Small intestine (tissue), 7 donors: Measurements from ENCODE around the gene PRKN. TPM values are rescaled to one million over a fixed set of nuclear protein-coding genes. Genes with fewer than 3 reads are reported as not detected.
"Not testable (repeated sequence)": the region's sequence is repeated elsewhere in the genome, so short reads cannot be mapped to it uniquely, and the experiment has no call there.

Experiments
- DNase-seq, 2 donors: peaks; one replicate each; pipeline versions ENCODE4 v3.0.0 to v3.0.0-alpha.2; 2013
- FAIRE-seq: peaks from 2 replicates; lab custom pipeline; 2012; peaks lifted over from hg19 to GRCh38; lab: Jason Lieb, UNC
- H3K27ac ChIP-seq, 3 donors: one replicate each; pipeline ENCODE4 v1.5.1; 2013; ENCODE audit warnings: low read length in 2 of 3, mild to moderate bottlenecking in 2 of 3, control low read depth in 1 of 3, inconsistent platforms in 1 of 3, low read depth in 1 of 3, moderate library complexity in 1 of 3
- H3K27me3 ChIP-seq, 3 donors: one replicate each; pipeline ENCODE4 v1.6.1; 2013; ENCODE audit warnings: low read length in 3 of 3, inconsistent platforms in 1 of 3; ENCODE audit not compliant: control insufficient read depth in 3 of 3, insufficient read depth in 3 of 3
- H3K36me3 ChIP-seq, 3 donors: one replicate each; pipeline ENCODE4 v1.6.1; 2013; ENCODE audit warnings: low read length in 3 of 3, inconsistent platforms in 1 of 3, low read depth in 1 of 3, mild to moderate bottlenecking in 1 of 3, moderate library complexity in 1 of 3; ENCODE audit not compliant: control insufficient read depth in 3 of 3, insufficient read depth in 2 of 3
- H3K4me1 ChIP-seq, 3 donors: one replicate each; pipeline ENCODE4 v1.6.1; 2013; ENCODE audit warnings: low read length in 2 of 3, inconsistent platforms in 1 of 3, low read depth in 1 of 3, mild to moderate bottlenecking in 1 of 3, moderate library complexity in 1 of 3; ENCODE audit not compliant: control insufficient read depth in 3 of 3, insufficient read depth in 2 of 3
- H3K4me3 ChIP-seq, 3 donors: one replicate each; pipeline ENCODE4 v1.5.1; 2013; ENCODE audit warnings: low read length in 3 of 3, control low read depth in 1 of 3, inconsistent platforms in 1 of 3, low read depth in 1 of 3, mild to moderate bottlenecking in 1 of 3, moderate library complexity in 1 of 3
- H3K9me3 ChIP-seq, 2 donors: one replicate each; pipeline ENCODE4 v1.6.1; 2013; ENCODE audit warnings: low read depth in 1 of 2, low read length in 1 of 2; ENCODE audit not compliant: control insufficient read depth in 2 of 2, insufficient read depth in 1 of 2
- WGBS, 3 donors: extraction: QIAGEN DNeasy Blood & Tissue Kit; methylation state at CpG; one replicate each; pipeline ENCODE4 v1.1.7; 2013; 5-methylcytosine and 5-hydroxymethylcytosine counted together
- polyA plus RNA-seq, 4 donors: library from polyadenylated mRNA; stranded (reverse) in 3 of 4; unstranded in 1 of 4; fragments of 200-250 nt in 3 of 4; fragments of 120-200 nt in 1 of 4; gene quantifications; one replicate each; pipeline versions ENCODE4 v1.2.1 to v1.2.3, GENCODE V29; 2013
- donor health status: healthy with polysubstance abuse.
- donor health status: control.
- donor health status: control.
- donor health status: Bipolar disorder and iron deficiency.
- donor health status: healthy.

The PRKN gene
- polyA plus RNA-seq, 4 donors = 0.27 to 2.3 (median 1.0) TPM

- H3K4me3 ChIP-seq, H3K9me3 ChIP-seq, H3K27ac ChIP-seq, DNase-seq, FAIRE-seq, H3K36me3 ChIP-seq, H3K4me1 ChIP-seq, H3K27me3 ChIP-seq: not testable (repeated sequence)
- WGBS, 3 donors = 95% methylated on average over 9 of the region's 9 CpGs
These were observed 905.4 kb downstream of the PRKN start for GRCh38 chr6:161822204-161822603.

DNA sequence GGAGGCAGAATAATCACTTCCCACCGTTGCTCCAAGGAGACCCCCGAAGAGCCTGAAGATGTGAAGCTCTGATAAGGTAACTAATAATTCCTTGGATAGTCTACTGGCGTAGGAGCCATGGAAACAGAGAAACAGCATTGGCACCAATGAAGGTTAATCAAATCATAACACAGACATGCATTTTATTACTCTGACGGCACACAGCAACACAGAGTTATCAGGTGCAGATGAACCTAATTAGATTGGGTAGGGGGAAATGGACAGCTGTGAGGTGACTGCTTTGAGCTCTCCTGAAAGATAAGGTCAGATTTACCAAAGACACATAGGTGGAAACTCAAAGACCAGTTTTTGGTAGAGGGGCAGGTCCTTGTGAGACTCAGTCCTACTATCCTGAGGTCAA lies 909.7 kb downstream of the PRKN start:
- 80 to 83% (median 82%) methylated on average over 4 of the region's 4 CpGs for WGBS, 3 donors
- H3K27ac ChIP-seq = no peak overlapping the region
- FAIRE-seq = no peak
- H3K27me3 ChIP-seq = no peaks in the 10 kb centered on the region
- no peaks in the 10 kb centered on the region for H3K36me3 ChIP-seq
- H3K4me3 ChIP-seq = no peak overlapping the region
- DNase-seq = no peak
- H3K9me3 ChIP-seq = no peaks in the 10 kb centered on the region
- H3K4me1 ChIP-seq = no peaks in the 10 kb centered on the region

DNA sequence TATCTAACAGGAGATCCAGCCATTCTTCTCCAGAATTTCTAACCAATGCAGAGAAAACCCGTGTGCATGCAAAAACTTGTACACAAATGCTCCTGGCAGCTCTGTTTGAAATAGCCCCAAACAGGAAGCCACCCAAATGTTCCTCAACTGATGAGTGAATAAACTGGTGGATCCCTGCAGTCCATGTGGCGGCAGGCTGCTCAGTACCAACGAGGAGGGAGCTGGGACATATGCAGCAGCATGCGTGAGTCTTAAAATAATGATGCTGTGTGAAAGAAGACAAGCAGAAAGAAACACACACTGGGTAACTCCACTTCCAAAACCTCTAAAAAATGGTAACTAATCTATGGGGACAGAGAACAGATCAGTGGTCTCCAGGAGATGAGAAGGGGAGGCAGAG lies 911.6 kb downstream of the PRKN start:
- no peak for FAIRE-seq
- Histone ChIP-seq H3K36me3 (no peaks in the 10 kb centered on the region), H3K27me3 (no peaks in the 10 kb centered on the region), H3K9me3 (peaks cover 0 to 2% of the 10 kb centered on the region in 2 donors), H3K4me1 (no peaks in the 10 kb centered on the region), H3K27ac (no peak overlapping the region), H3K4me3 (no peak overlapping the region)
- 51 to 61% (median 60%) methylated on average over 4 of the region's 4 CpGs for WGBS, 3 donors
- DNase-seq = no peak

DNA sequence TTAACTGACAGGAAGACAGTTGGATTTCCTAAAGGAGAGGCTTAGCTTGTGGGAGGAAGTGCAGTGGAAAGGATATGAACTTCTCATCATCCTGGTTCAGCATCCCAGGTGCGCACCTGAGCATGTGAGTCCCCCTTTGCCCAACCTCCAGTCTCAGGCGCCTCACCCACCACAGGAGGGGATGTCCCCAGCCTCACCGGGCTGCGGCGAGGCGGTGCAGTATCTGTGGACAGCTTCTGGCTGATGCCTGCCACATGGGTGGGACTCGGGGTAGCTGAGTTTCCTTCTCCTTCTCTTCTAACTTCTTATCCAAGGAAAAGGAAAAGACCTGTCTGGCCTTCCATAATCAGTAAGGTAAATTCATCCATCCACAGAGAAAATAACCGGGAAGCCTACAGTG lies 914.4 kb downstream of the PRKN start:
- H3K36me3 ChIP-seq = no peaks in the 10 kb centered on the region
- WGBS, 3 donors = 96 to 97% (median 96%) methylated on average over 8 of the region's 8 CpGs
- H3K27me3 ChIP-seq = no peaks in the 10 kb centered on the region
- H3K4me3 ChIP-seq = no peak overlapping the region
- no peaks in the 10 kb centered on the region for H3K4me1 ChIP-seq
- H3K9me3 ChIP-seq = peaks cover 0 to 2% of the 10 kb centered on the region in 2 donors
- H3K27ac ChIP-seq = no peak overlapping the region
- no peak for FAIRE-seq
- DNase-seq = no peak

DNA sequence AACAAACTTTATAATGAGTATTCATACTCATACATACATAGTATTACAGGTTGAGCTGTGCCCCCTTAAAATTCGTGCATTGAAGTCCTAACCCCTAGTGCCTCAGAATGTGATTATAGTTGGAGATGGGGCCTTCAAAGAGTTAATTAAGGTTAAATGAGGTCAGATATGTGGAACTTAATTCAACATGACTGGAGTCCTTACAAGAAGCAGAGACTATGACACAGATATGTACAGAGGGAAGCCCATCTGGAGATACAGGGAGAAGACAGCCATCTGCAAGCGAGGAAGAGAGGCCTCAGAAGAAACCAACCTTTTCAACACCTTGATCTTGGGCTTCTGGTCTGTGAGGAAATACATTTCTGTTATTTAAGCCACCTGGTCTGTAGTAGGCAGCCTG lies 917.6 kb downstream of the PRKN start:
- Histone ChIP-seq H3K36me3 (no peaks in the 10 kb centered on the region), H3K27ac (no peak overlapping the region), H3K27me3 (no peaks in the 10 kb centered on the region), H3K4me1 (no peaks in the 10 kb centered on the region), H3K9me3 (peaks cover 0 to 2% of the 10 kb centered on the region in 2 donors), H3K4me3 (no peak overlapping the region)
- DNase-seq (no peak), FAIRE-seq (no peak)
- 75 to 84% (median 81%) methylated on average over 2 of the region's 2 CpGs for WGBS, 3 donors

- WGBS, 3 donors = 86 to 96% (median 88%) methylated on average over 1 of the region's 1 CpG
- Histone ChIP-seq H3K27ac (no peak overlapping the region), H3K36me3 (no peaks in the 10 kb centered on the region), H3K27me3 (no peaks in the 10 kb centered on the region), H3K9me3 (no peaks in the 10 kb centered on the region), H3K4me3 (no peak overlapping the region), H3K4me1 (no peaks in the 10 kb centered on the region)
- DNase-seq (no peak), FAIRE-seq (no peak)
These were observed 922.7 kb downstream of the PRKN start for GRCh38 chr6:161804838-161805237.

- Histone ChIP-seq H3K27ac (no peak overlapping the region), H3K27me3 (no peaks in the 10 kb centered on the region), H3K9me3 (peaks cover 0 to 4% of the 10 kb centered on the region in 2 donors), H3K4me3 (no peak overlapping the region), H3K4me1 (no peaks in the 10 kb centered on the region), H3K36me3 (no peaks in the 10 kb centered on the region)
- 63 to 77% (median 72%) methylated on average over 3 of the region's 3 CpGs for WGBS, 3 donors
- DNase-seq (no peak), FAIRE-seq (no peak)
These were observed 924.4 kb downstream of the PRKN start for GRCh38 chr6:161803131-161803530.

DNA sequence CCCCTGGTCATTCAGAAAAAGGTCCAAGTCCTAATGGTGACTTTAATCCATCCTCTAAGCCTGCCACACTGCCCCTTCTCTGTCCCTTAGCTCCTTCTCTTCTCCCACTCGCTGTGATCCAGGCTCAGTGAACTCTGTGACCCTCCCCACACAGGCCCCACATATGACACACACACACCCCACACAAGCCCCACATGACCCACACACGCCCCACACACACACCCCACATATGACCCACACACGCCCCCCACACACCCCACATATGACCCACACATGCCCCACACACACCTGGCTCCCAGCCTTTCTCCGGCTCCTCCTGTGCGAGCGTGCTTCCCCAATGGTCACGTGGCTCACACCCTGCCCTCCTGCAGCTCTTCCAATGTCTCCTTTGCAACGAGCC lies 925.3 kb downstream of the PRKN start:
- H3K9me3 ChIP-seq = peaks cover 0 to 4% of the 10 kb centered on the region in 2 donors
- DNase-seq (no peak), FAIRE-seq (no peak)
- 88 to 92% (median 91%) methylated on average over 7 to 8 of the region's 8 CpGs for WGBS, 3 donors
- no peaks in the 10 kb centered on the region for H3K36me3 ChIP-seq
- H3K27me3 ChIP-seq = no peaks in the 10 kb centered on the region
- H3K27ac ChIP-seq = no peak overlapping the region
- H3K4me3 ChIP-seq = no peak overlapping the region
- H3K4me1 ChIP-seq = no peaks in the 10 kb centered on the region

DNA sequence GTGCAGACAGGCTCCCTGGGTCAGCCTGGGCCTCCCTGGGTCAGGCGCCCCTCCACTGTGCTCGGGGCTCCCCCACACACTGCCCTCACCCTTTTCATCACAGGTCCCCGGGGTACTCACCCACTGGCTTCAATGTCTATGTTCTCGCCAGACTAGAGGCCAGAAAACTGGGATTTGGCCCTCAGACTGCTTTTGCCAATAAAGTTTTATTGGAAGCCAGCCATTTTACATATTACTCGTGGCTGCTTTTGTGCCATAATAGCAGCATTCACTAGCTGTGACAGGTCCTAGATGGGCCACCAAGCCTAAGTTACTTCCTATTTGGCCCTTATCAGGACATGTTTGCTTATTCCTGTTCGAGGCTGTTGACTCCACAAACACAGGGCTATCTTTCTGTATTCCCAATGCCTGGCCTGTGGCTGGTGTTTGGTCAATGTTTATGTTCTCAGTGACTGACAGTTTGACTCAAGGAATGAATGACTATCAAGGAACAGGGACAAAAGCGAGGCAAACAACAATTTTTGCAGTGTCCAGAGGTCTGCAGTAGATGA lies 928.6 kb downstream of the PRKN start:
- no peak for DNase-seq
- 65 to 74% (median 70%) methylated on average over 7 of the region's 7 CpGs for WGBS, 3 donors
- FAIRE-seq = no peak

More for the DNA sequence above, 928.6 kb downstream of the PRKN start:
- H3K36me3 ChIP-seq = no peaks in the 10 kb centered on the region
- H3K27ac ChIP-seq = no peak overlapping the region
- no peaks in the 10 kb centered on the region for H3K4me1 ChIP-seq
- H3K9me3 ChIP-seq = peaks cover 0 to 4% of the 10 kb centered on the region in 2 donors
- H3K4me3 ChIP-seq = no peak overlapping the region
- no peaks in the 10 kb centered on the region for H3K27me3 ChIP-seq
